IMR-90 (cell line): Measurements from ENCODE around the gene RNASE2.
"Not testable (repeated sequence)": the region's sequence is repeated elsewhere in the genome, so short reads cannot be mapped to it uniquely, and the experiment has no call there.

Experiments
- FOS ChIP-seq: fragments of 150-350 bp; IDR thresholded peaks from 2 replicates; pipeline ENCODE4 v1.6.1; 2016; ENCODE audit warnings: low read depth, low read length
- MAFK ChIP-seq: IDR thresholded peaks from 2 replicates; pipeline ENCODE4 v1.6.1; 2012; ENCODE audit warnings: low read depth, low read length, improper control_type of control experiment
- MAZ ChIP-seq: IDR thresholded peaks from 2 replicates; pipeline ENCODE4 v1.6.1; 2012; ENCODE audit warnings: low read depth, mild to moderate bottlenecking, low read length, improper control_type of control experiment, moderate library complexity, borderline replicate concordance
- MXI1 ChIP-seq: IDR thresholded peaks from 2 replicates; pipeline ENCODE4 v1.6.1; 2012; ENCODE audit warnings: low read depth, mild to moderate bottlenecking, low read length, moderate library complexity, borderline replicate concordance
- POLR2A ChIP-seq: IDR thresholded peaks from 2 replicates; pipeline ENCODE4 v1.6.1; 2012; ENCODE audit warnings: mild to moderate bottlenecking, low read depth, low read length
- RFX5 ChIP-seq: IDR thresholded peaks from 2 replicates; pipeline ENCODE4 v1.8.0; 2012; ENCODE audit warnings: low read depth, mild to moderate bottlenecking, low read length, moderate library complexity
- TF ChIP-seq, protein P1 (sequence below): conservative IDR thresholded peaks from 2 replicates; pipeline ENCODE4 v1.5.1; 2012; ENCODE audit warnings: mild to moderate bottlenecking, low read depth, low read length, improper control_type of control experiment
- TF ChIP-seq, protein P2 (sequence below): fragments of 150-350 bp; IDR thresholded peaks from 2 replicates; pipeline ENCODE4 v1.6.1; 2017; ENCODE audit warnings: mild to moderate bottlenecking, antibody characterized with exemption, low read length, low read depth

DNA sequence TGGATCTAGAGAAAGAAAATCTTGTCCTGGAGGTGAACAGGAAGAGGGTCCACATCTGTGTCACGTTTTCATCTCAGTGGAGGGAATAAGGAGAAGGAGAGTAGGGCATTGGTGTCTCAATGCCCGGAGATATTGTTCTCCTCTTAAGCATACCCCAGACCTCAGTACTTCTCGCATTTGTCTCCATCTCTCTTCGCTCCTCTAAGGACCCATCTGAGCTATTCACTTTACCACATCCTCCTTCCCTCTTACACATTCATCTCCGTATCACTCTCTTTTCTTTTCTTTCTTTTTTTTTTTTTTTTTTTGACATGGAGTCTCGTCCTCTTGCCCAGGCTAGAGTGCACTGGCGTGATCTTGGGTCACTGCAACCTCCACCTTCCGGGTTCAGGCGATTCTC lies 8.6 kb upstream of the RNASE2 start:
- TF ChIP-seq FOS, MAZ, MAFK, POLR2A, MXI1, RFX5: not testable (repeated sequence)
- TF ChIP-seq, protein P1, sequence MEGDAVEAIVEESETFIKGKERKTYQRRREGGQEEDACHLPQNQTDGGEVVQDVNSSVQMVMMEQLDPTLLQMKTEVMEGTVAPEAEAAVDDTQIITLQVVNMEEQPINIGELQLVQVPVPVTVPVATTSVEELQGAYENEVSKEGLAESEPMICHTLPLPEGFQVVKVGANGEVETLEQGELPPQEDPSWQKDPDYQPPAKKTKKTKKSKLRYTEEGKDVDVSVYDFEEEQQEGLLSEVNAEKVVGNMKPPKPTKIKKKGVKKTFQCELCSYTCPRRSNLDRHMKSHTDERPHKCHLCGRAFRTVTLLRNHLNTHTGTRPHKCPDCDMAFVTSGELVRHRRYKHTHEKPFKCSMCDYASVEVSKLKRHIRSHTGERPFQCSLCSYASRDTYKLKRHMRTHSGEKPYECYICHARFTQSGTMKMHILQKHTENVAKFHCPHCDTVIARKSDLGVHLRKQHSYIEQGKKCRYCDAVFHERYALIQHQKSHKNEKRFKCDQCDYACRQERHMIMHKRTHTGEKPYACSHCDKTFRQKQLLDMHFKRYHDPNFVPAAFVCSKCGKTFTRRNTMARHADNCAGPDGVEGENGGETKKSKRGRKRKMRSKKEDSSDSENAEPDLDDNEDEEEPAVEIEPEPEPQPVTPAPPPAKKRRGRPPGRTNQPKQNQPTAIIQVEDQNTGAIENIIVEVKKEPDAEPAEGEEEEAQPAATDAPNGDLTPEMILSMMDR: not testable (repeated sequence)
- TF ChIP-seq, protein P2, sequence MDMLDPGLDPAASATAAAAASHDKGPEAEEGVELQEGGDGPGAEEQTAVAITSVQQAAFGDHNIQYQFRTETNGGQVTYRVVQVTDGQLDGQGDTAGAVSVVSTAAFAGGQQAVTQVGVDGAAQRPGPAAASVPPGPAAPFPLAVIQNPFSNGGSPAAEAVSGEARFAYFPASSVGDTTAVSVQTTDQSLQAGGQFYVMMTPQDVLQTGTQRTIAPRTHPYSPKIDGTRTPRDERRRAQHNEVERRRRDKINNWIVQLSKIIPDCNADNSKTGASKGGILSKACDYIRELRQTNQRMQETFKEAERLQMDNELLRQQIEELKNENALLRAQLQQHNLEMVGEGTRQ: not testable (repeated sequence)
